HL-60/S4 (cell line): ENCODE results near the gene RIN2.
"Not testable (repeated sequence)": the region's sequence is repeated elsewhere in the genome, so short reads cannot be mapped to it uniquely, and the experiment has no call there.

Experiments used
- in situ Hi-C: fragments of 300-500 bp; cut with MboI; formaldehyde crosslinking; loops from 2 replicates; pipeline ENCODE4 v1.14.3; 2022; ENCODE audit warnings: low sequenced_read_pairs

RIN2 gene

DNA sequence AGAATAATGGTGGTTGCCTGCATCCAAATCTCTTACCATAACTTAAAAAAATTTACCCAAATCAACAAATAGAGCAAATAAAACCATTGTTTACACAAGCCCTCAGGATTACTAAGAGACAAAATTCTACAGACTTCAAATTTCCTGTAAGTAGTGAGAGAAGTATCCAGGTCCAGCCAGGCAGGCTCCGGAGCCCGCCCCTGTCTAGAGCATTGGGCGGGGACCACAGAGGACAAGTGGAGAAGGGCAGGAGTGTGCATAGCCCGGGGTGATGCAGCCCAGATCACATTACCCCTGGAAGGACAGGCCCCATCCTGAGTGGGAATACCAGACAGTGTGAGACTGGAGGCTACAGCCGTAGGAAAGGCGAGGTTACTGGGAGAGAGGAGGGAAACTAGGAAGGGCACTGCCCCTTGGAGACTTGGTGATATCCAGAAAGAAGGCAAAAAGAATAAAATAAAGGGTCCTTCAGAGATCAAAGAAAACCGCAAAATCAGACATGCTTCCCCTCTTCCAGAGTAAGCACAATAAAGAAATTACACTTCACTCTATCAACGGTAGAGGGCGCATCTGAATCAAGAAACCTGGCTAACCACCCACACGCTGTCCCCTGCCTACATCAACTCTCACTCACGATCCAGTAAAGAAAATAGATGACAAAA lies 26.6 kb downstream of the RIN2 start:
- in situ Hi-C loops = loop anchor here (25.0 kb wide), 1 partner anchor 203 kb away; no protein-coding TSS in a partner anchor

DNA sequence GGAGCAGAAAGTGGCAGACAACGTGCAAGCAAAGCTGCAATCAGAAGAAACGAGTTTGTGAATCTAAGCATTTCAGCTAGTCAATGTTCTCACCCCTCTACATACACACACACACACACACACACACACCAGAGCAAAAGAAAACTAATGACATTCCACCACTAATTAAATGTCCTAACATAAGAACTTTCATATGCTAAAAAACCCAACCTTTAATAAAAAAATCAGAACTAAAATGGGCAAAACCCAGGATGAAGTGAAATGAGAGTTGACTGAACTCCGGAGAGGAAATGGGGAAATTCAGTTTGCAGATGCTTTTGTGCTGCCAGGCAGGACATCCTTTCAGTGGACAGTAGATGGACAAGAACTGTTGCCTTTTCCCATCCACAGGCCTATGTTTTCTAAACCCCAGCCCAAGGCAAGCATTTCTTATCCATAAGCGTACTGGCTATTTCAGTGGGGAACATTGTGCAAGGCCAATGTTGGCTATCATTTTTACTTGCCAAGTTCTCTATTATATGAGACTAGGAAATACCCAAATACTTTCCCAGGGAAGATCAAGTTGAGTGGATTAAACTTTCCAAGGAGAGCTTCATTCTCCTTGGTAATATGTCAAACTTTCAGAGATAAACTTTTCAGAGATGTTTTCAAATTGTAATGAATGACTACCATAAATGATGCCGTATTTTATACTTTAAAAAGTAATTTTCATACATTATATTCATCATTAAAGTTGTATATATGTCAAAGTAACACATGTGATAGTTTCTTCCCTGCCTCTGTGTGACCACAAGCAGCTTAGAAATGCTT lies 27.3 kb downstream of the RIN2 start:
- in situ Hi-C loops = loop anchor here (25.0 kb wide), 1 partner anchor 202 kb away; no protein-coding TSS in a partner anchor

DNA sequence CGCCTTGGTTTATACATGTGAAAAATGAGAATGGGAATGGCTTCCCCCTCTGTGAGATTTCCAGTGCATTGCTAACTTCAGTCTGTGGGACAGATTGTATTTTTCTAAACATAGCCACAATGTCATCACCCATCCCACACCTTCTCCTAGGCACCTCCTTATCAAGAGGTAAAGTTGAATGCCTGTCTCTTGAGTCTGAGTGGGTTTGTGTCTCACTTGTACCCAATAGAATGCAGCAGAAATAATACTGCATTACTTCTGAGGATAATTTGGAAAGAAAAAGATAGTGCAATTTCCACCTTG lies 27.9 kb downstream of the RIN2 start:
- in situ Hi-C loops = loop anchor here (25.0 kb wide), 1 partner anchor 201 kb away; no protein-coding TSS in a partner anchor

DNA sequence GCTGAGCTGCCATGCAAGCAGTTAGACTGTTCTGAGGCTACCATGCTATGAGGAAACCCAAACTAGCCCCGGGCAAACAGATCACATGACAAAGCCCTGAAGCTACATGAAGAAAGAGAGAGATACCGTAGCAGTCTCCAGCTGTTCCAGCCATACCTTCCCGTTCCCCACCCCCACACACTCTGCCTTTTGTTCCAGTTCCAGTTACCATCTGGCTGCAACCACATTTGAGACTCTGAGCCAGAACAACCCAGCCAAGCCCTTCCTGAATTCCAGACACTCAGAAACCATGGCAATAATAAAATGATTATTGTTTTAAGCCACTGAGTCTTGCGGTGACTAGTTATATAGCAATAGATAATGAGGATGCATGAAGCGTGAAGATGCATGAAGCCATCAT lies 28.3 kb downstream of the RIN2 start:
- in situ Hi-C loops = loop anchor here (25.0 kb wide), 1 partner anchor 201 kb away; no protein-coding TSS in a partner anchor

DNA sequence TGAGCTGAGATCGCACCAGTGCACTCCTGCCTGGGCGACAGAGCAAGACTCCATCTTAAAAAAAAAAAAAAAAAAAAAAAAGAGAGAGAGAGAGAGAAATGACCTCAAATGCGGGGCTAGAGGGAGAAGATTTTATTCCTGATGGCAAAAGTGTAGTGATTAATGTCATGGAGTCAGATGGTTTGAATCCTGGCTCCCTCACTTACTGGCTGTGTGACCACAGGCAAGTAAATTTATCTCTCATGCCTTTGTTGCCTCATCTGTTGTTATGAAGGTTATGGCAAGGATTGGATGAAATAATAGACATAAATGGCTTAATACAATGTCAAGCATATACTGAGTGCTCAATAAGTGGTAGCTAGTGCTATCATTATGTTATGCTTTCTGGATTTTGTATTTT lies 29.3 kb downstream of the RIN2 start:
- in situ Hi-C loops = loop anchor here (25.0 kb wide), 1 partner anchor 200 kb away; no protein-coding TSS in a partner anchor

DNA sequence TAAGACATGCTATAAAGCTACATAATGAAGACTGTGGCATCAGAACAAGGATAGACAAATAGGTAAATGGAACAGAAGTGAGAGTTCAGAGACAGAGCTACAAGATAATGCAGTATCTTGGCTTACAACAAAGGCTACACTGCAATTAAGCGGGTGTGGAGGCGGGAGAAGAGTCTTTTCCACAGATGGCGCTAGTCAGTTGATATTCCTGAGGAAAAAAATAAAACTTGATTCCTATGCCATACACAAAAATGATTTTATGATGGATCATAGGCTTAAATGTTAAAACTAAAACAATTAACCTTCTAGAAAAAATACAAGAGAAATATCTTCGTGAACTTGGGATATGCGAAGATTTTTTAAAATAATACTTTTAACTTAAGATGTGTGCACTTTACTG lies 31.0 kb downstream of the RIN2 start:
- in situ Hi-C loops = loop anchor here (25.0 kb wide), 1 partner anchor 198 kb away; no protein-coding TSS in a partner anchor

DNA sequence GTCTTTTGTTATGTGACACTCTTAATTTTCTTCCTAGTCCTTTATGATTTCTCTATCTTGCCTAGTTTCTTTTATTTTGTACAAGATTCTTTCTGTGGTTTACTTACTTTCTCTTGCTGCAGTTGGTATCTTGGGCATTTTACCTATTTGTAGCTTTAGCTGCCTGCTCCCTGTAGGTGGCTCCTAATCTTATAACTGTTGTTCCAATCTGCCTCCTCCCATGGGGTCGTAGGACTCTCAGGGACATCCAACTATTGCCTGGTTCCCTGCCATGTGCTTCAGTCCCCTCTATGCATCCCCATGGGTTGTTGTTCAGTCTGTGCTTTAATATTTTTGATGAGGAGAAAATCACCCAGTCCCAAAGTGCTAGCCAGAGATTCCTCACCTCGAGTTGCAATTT lies 31.4 kb downstream of the RIN2 start:
- in situ Hi-C loops = loop anchor here (25.0 kb wide), 1 partner anchor 198 kb away; no protein-coding TSS in a partner anchor

DNA sequence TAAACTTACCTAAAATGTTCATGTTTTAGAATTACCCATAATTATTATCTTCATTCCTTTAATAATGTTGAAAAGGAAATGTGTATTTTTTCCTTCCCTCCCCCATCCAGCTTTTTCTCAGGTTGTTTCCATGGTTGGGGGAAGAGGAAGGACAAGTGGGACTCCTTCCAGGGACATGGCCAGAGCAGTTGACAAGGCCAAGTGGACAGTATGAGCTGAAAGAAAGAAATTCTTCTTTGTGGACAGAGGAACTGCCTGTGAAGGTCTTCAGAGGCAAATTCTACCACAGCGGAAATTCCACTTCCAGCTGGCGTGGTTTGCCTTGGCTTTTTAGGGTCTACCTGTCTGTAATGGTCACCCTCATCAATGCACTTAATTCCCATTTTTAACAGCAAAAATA lies 33.8 kb downstream of the RIN2 start:
- in situ Hi-C loops = loop anchor here (25.0 kb wide), 1 partner anchor 195 kb away; no protein-coding TSS in a partner anchor

DNA sequence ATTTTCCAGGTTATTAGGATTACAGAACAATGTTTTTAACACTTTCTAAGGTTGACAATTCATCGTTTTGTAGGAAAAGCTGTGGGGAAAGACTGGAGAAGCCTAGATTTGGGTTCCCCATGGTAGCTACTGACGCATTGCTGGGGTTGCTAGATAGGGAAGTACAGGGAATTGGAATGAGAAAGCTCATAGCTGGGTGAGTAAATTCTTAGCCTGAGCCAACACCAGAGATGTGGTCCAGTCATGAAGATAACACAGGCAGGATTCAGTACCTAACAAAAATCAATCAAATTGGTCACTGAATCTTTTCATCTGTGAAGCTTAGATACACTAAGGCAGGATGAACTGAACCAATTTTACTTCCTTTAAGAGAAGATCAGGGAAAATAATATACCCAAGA lies 35.7 kb downstream of the RIN2 start:
- in situ Hi-C loops = loop anchor here (25.0 kb wide), 1 partner anchor 194 kb away; no protein-coding TSS in a partner anchor

DNA sequence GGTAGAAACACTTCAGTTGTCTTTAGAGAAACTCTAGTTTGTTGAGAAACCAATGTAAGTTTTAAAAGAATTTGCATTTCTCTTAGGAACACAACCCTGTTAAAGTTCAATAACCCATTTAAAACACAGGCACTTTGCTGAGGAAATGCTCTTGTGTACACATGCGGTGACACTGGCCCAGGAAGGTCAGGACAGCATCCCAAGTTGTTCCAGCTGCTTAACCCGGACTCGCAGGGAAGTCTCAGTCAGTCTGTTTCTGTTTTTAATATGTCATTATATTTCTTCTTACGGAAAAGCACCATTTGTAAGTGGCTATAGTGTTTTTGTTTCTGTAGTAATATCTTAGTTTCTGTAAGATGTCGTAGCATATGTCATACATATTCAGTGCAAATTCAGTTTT lies 36.9 kb downstream of the RIN2 start:
- in situ Hi-C loops = loop anchor here (25.0 kb wide), 1 partner anchor 192 kb away; no protein-coding TSS in a partner anchor

DNA sequence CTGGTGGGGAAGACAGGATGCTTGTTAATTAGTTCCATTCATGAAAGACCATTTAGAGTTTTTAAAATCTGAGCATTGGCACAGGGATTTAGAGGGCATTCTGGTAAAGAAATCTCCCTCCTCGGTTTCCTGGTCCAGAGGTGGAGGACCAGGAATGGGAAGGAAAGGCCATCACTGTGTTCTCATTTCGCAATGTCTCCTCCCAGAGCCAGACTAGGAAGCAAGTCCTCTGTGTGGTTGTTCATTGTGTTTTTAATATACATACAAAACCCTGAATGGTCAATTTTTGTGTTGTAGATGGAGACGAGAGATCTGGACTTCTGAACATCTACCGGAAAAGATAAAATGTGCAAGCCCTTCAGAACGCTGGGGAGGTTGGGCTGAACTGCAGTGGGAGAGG lies 41.3 kb downstream of the RIN2 start:
- in situ Hi-C loops = loop anchor here (25.0 kb wide), 1 partner anchor 188 kb away; no protein-coding TSS in a partner anchor

DNA sequence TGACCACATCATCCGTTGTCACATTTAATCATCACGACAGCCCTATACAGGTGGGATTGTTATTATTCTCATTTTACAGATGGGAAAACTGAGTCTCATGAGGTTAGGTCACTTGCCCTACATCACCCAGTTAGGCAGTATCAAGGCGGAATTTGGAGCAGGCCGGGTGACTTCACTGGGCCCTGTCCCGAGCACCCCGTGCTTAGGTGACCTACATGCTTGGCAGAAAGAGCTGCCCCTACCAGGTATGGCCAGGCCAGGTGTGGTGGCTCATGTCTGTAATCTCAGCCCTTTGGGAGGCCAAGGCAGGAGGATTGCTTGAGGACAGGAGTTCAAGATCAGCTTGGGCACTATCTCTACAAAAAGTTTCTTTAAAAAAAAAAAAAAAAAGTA lies 44.0 kb downstream of the RIN2 start:
- in situ Hi-C loops = no loop called here

DNA sequence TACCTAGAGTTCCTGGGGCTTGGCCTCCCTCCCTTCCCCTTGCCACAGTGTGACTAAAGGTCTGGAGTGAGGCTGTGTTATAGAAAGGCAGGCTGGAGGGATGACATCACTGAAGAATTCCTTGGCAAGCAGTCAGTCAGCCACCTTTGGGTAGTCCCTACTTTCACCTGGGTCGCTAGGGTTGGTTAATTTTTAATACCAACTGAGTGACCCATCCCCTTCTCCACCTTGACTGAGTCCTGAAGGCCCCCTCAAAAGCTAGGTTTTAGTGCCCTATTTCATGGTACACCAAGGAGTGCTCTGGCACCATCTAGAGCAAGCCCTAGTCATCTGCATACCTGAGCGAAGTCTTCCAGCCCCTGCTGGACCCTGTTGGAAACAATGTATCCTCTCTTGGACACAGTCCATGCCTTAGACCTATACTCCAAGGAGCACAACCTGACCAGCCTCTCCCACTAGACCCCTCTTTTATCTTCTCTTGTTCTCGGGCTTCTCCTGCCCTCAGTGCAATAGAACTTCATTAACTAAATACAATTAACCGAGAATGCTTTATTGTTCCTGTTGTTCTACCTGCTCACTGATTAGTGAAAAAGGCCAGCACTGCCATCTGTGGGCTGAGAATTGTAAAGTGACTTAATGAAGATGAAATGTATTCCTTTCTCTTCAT lies 44.6 kb downstream of the RIN2 start:
- in situ Hi-C loops = no loop called here

DNA sequence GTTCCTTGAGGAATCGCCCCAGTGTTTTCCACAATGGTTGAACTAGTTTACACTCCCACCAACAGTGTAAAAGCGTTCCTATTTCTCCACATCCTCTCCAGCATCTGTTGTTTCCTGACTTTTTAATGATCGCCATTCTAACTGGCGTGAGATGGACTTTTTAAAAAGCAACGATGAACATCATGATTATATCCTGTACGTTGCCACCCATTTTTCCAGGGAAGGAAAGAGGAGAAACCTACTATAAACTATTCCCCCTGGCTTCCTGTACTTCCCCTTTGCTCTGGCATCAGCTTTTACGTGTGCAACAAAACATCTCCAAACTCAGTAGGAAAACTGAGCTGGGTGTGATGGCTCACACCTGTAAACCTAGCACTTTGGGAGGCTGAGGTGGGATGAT lies 48.2 kb downstream of the RIN2 start:
- in situ Hi-C loops = not testable (repeated sequence)

DNA sequence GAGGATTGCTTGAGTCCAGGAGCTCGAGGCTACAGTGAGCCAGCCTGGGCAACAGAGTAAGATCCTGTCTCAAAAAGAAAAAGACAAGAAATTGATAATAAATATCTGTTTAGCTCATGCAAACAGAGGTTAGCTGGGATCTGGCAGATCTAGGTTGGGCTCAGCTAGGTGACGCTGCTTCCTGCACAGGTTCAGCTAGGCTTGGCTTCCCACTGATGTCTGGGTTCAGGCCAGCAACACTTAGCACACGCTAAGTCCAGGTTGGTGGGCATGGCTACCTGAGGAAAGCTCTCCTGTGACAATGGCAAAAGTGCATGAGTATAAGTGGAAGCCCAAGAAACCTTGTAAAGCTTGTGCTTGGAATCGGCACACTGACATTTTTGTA lies 48.7 kb downstream of the RIN2 start:
- in situ Hi-C loops = no loop called here

DNA sequence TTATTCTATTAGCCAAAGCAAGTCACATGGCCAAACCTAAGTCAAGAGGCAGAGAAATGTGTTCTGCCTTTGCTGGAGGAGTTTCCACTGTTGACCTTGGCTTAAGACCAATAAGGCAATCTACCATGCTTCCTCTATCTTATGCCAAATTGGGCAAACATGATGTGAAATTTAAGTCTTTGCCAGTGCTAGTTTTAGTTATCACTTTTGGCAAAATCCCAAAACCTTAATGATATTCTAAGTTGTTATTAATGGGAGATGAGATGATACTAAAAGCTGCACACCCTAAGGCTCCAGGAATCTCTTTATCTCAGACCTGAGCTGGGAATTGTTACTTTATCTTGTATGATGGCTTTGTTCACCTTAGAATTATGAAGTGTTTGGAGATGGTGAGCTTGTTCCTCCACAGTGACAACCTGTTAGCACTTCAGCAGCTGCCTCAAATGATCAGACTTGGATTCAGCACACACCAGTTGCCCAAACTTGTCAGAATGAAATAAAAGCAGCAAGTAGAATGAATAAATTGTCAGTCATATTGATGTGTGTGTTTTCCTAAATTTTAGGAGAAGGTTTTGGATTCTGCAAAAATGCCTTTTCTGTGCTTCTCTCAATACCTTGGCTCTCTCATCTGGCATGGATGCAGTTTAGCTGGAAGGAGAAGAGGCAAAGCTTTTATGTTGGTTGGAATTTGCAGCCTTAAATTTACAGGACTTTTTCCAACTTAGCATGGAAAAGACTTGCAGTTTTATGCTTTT lies 49.3 kb downstream of the RIN2 start:
- in situ Hi-C loops = no loop called here
